HepG2 (cell line): Measurements from ENCODE around the gene INHBA. TPM values are rescaled to one million over a fixed set of nuclear protein-coding genes. Genes with fewer than 3 reads are reported as not detected.

Experiments used
- ATAC-seq: fragments of 200-7000 bp; cut with Tn5 transposase; 3 replicates; pipeline ENCODE4 v1.9.1; 2020; ENCODE audit warnings: mild to moderate bottlenecking, moderate library complexity
- BruUV-seq: library from RNA; stranded (reverse); fragments of 400-500 nt; replicated peaks from 2 replicates; lab custom pipeline; 2021; lab: Mats Ljungman, UMichigan
- CTCF ChIA-PET: fragments of 300-600 bp; formaldehyde crosslinking; extraction: SDS; loops from one replicate; lab custom pipeline; 2021; ENCODE audit warnings: low total read pairs, inconsistent platforms, low intra/inter-chr PET ratio; lab: Yijun Ruan, JAX
- POLR2A ChIA-PET: fragments of 350-600 bp; sonication (Branson Sonifier 250); formaldehyde crosslinking; loops from one replicate; lab custom pipeline; 2020; ENCODE audit warnings: antibody characterized with exemption, inconsistent platforms; lab: Yijun Ruan, JAX
- DNase-seq: peaks from one replicate; pipeline ENCODE4 v3.0.0-alpha.2; 2015; ENCODE audit warnings: low spot score
- FAIRE-seq: peaks from 3 replicates; lab custom pipeline; 2011; peaks lifted over from hg19 to GRCh38; lab: Jason Lieb, UNC
- H2AFZ ChIP-seq: one replicate; pipeline ENCODE4 v1.6.1; 2011; ENCODE audit warnings: low read length, inconsistent platforms
- H3K27ac ChIP-seq: fragments of 300-600 bp; 3 replicates; pipeline ENCODE4 v1.8.0; 2011; ENCODE audit warnings: mixed run types, mild to moderate bottlenecking, mixed read lengths, low read length, inconsistent platforms; ENCODE audit not compliant: insufficient read depth; ENCODE audit errors: extremely low read length
- H3K27me3 ChIP-seq, 2 experiments: fragments of 200-600 bp in 1 of 2; 2 replicates in 1 of 2; 3 replicates in 1 of 2; pipeline versions ENCODE4 v1.6.0 to v1.8.0; 2011; ENCODE audit warnings: low read length in 2 of 2, mild to moderate bottlenecking in 2 of 2, moderate library complexity in 2 of 2, inconsistent platforms in 1 of 2; ENCODE audit not compliant: insufficient read depth in 2 of 2, control insufficient read depth in 1 of 2
- H3K36me3 ChIP-seq, 2 experiments: fragments of 200-600 bp in 1 of 2; replicated peaks in 1 of 2; 2 replicates in 1 of 2; 3 replicates in 1 of 2; pipeline versions ENCODE4 v1.5.1 to v1.8.0; 2011; ENCODE audit warnings: low read length in 2 of 2, inconsistent platforms in 1 of 2; ENCODE audit not compliant: insufficient read depth in 2 of 2, control insufficient read depth in 1 of 2
- H3K4me1 ChIP-seq: 2 replicates; pipeline ENCODE4 v1.5.1; 2012; ENCODE audit warnings: low read length, inconsistent platforms; ENCODE audit not compliant: insufficient read depth
- H3K4me2 ChIP-seq: 2 replicates; pipeline ENCODE4 v1.6.0; 2011; ENCODE audit warnings: low read depth, low read length, inconsistent platforms
- H3K4me3 ChIP-seq, 3 experiments: fragments of 200-600 bp in 1 of 3; sonication (generic), shearing (Covaris generic) in 1 of 3; replicated peaks in 1 of 3; 2 replicates each; pipeline ENCODE4 v1.5.1; 2011 to 2016; ENCODE audit warnings: low read length in 3 of 3, inconsistent platforms in 2 of 3, low read depth in 2 of 3, mild to moderate bottlenecking in 2 of 3, control low read depth in 1 of 3, mixed read lengths in 1 of 3; ENCODE audit not compliant: insufficient read depth in 1 of 3
- H3K79me2 ChIP-seq: one replicate; pipeline ENCODE4 v1.6.1; 2011; ENCODE audit warnings: low read length, inconsistent platforms; ENCODE audit not compliant: insufficient read depth
- H3K9ac ChIP-seq: 2 replicates; pipeline ENCODE4 v1.6.0; 2011; ENCODE audit warnings: mild to moderate bottlenecking, low read depth, low read length, inconsistent platforms; ENCODE audit not compliant: insufficient read depth
- H3K9me3 ChIP-seq: 2 replicates; pipeline ENCODE4 v1.5.1; 2012; ENCODE audit warnings: mild to moderate bottlenecking, low read length
- H4K20me1 ChIP-seq: 2 replicates; pipeline ENCODE4 v1.6.0; 2011; ENCODE audit warnings: inconsistent platforms, mild to moderate bottlenecking, low read length, moderate library complexity; ENCODE audit not compliant: insufficient read depth
- AKAP8 ChIP-seq: sonication (generic); formaldehyde crosslinking; IDR thresholded peaks from 2 replicates; pipeline ENCODE4 v1.5.1; 2020; ENCODE audit warnings: mild to moderate bottlenecking, missing genetic modification reagents
- CCDC6 ChIP-seq: sonication (generic); formaldehyde crosslinking; IDR thresholded peaks from 2 replicates; pipeline ENCODE4 v1.8.1; 2022; ENCODE audit warnings: mild to moderate bottlenecking, missing genetic modification reagents, moderate library complexity
- CHD2 ChIP-seq: IDR thresholded peaks from 2 replicates; pipeline ENCODE4 v1.6.1; 2011; ENCODE audit warnings: low read depth, low read length, improper control_type of control experiment
- KLF15 ChIP-seq: sonication (generic); formaldehyde crosslinking; IDR thresholded peaks from 2 replicates; pipeline ENCODE4 v1.8.1; 2023; ENCODE audit warnings: borderline replicate concordance, mild to moderate bottlenecking, inconsistent platforms, missing genetic modification reagents, mixed read lengths
- NCOA5 ChIP-seq: sonication (generic); formaldehyde crosslinking; IDR thresholded peaks from 2 replicates; pipeline ENCODE4 v1.4.0; 2020; ENCODE audit warnings: missing genetic modification reagents
- NRL ChIP-seq: sonication (generic); formaldehyde crosslinking; IDR thresholded peaks from 2 replicates; pipeline ENCODE4 v1.5.0; 2020; ENCODE audit warnings: missing genetic modification reagents, mild to moderate bottlenecking, moderate library complexity, borderline replicate concordance
- PHF21A ChIP-seq: sonication (generic); formaldehyde crosslinking; IDR thresholded peaks from 2 replicates; pipeline ENCODE4 v1.5.0; 2020; ENCODE audit warnings: mild to moderate bottlenecking, missing genetic modification reagents
- SOX13 ChIP-seq, 3 experiments: fragments of 450-650 bp in 1 of 3; sonication (generic) in 1 of 3; formaldehyde crosslinking in 1 of 3; IDR thresholded peaks in 2 of 3; conservative IDR thresholded peaks in 1 of 3; 2 replicates each; pipeline versions ENCODE4 v1.5.0 to v1.6.1; 2016 to 2020; ENCODE audit warnings: antibody characterized with exemption in 1 of 3, mild to moderate bottlenecking in 1 of 3, missing compliant biosample characterization in 1 of 3, missing genetic modification reagents in 1 of 3, moderate library complexity in 1 of 3
- ZBTB21 ChIP-seq: sonication (generic); formaldehyde crosslinking; IDR thresholded peaks from 2 replicates; pipeline ENCODE4 v1.4.0; 2020; ENCODE audit warnings: missing genetic modification reagents
- ZFY ChIP-seq: sonication (generic); formaldehyde crosslinking; IDR thresholded peaks from 2 replicates; pipeline ENCODE4 v1.4.0; 2020; ENCODE audit warnings: missing genetic modification reagents
- ZNF7 ChIP-seq: IDR thresholded peaks from 2 replicates; pipeline ENCODE4 v1.6.1; 2016; ENCODE audit warnings: missing biosample characterization, missing genetic modification reagents
- WGBS: methylation state at CpG from one replicate; pipeline ENCODE4 v1.1.6; 2017; ENCODE audit warnings: low lambda C conversion rate; 5-methylcytosine and 5-hydroxymethylcytosine counted together
- in situ Hi-C: cut with HindIII; loops from 2 replicates; pipeline ENCODE4 v1.10.0; 2017; ENCODE audit warnings: low pct_unique_long_range_greater_than_20kb; ENCODE audit not compliant: extremely low pct_ligation_motif_present
- intact Hi-C: fragments of 100-400 bp; cut with micrococcal nuclease; formaldehyde crosslinking; loops from one replicate; pipeline ENCODE4 v1.10.0; 2022; ENCODE audit not compliant: unreplicated experiment
- polyA plus RNA-seq, 8 experiments: library from polyadenylated mRNA; depleted of rRNA in 3 of 8; stranded (reverse) in 7 of 8; unstranded in 1 of 8; fragments of >200 nt; fragmentation: Illumina TruSeq in 4 of 8; extraction: Trizol in 4 of 8; gene quantifications; 2 replicates each; pipeline versions ENCODE4 v1.2.1 to v1.2.3, GENCODE V29; 2011 to 2016; ENCODE audit warnings: low read depth in 4 of 8, missing spikeins in 1 of 8, mixed read lengths in 1 of 8; ENCODE audit not compliant: insufficient read depth in 1 of 8
- total RNA-seq, 5 experiments: library from RNA; depleted of rRNA; stranded (reverse); fragments of >200 nt; fragmentation: Illumina TruSeq; extraction: Trizol; gene quantifications; 2 replicates each; pipeline ENCODE4 v1.2.3, GENCODE V29; 2016; ENCODE audit warnings: low read depth in 1 of 5
- TF ChIP-seq, protein P1 (sequence below): IDR thresholded peaks from 2 replicates; pipeline ENCODE4 v1.6.1; 2018; ENCODE audit warnings: missing genetic modification reagents, mild to moderate bottlenecking, missing compliant biosample characterization
- TF ChIP-seq, protein P2 (sequence below): sonication (generic); formaldehyde crosslinking; IDR thresholded peaks from 2 replicates; pipeline ENCODE4 v1.5.0; 2020; ENCODE audit warnings: missing genetic modification reagents, mild to moderate bottlenecking, borderline replicate concordance
- TF ChIP-seq, protein P3 (sequence below): sonication (generic); formaldehyde crosslinking; IDR thresholded peaks from 2 replicates; pipeline ENCODE4 v1.4.0; 2020; ENCODE audit warnings: mild to moderate bottlenecking, missing genetic modification reagents, borderline replicate concordance
- TF ChIP-seq, protein P4 (sequence below): IDR thresholded peaks from 2 replicates; pipeline ENCODE4 v1.4.0; 2020; ENCODE audit warnings: mild to moderate bottlenecking, missing genetic modification reagents

The INHBA gene
- total and polyA plus RNA-seq, 2 of the 13 experiments (the other 11 are each of a cell fraction or from before 2014, with no cell fraction given): not detected

DNA sequence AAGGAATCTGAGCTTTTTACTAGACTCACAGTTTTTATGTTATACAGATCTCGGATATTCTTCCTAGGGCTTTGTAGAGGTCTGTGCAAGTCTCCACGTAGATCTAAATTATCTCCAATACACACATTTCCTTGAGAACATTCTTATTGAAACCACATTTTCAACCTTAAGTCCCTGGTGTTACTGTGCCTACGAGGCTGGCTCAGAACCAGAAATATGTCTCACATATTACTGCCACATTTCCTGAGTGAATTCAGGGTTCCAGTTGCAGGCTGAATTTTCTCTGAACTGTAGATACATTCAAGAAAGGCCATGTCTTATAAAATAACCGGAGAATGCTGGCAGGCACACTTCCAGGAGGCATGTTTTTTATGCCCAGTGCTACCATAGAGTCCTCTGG lies 46.5 kb downstream of the INHBA start:
- no peak overlapping the region for H3K4me2 ChIP-seq
- H4K20me1 ChIP-seq: no peaks in the 10 kb centered on the region; the same call in 1 of the 2 replicates
- ATAC-seq (no peak), DNase-seq (no peak), FAIRE-seq (no peak)
- no peak overlapping the region for H3K27ac ChIP-seq
- ChIA-PET POLR2A (no interaction called here), CTCF (no interaction called here)
- H3K4me3 ChIP-seq: no peak overlapping the region
- in situ Hi-C loops (no loop called here), intact Hi-C loops (no loop called here)
- H2AFZ ChIP-seq: no peak overlapping the region
- no peaks in the 10 kb centered on the region for H3K4me1 ChIP-seq
- BruUV-seq: no TSS peak
- H3K36me3 ChIP-seq: no peaks in the 10 kb centered on the region
- H3K27me3 ChIP-seq: no peaks in the 10 kb centered on the region
- H3K9me3 ChIP-seq: no peaks in the 10 kb centered on the region
- no peaks in the 10 kb centered on the region for H3K79me2 ChIP-seq
- WGBS: 1% methylated on average over 4 of the region's 4 CpGs
- no peak overlapping the region for H3K9ac ChIP-seq
- TF ChIP-seq NCOA5 (CRISPR knock-in tag) (no peak), ZBTB21 (CRISPR knock-in tag) (no peak), CCDC6 (no peak), ZNF7 (no peak), NRL (CRISPR knock-in tag) (no peak), KLF15 (CRISPR knock-in tag) (no peak), ZFY (CRISPR knock-in tag) (no peak), SOX13 (IDR thresholded peaks at IDR 0.05) (no peak), SOX13 (CRISPR knock-in tag; conservative IDR thresholded peaks at IDR 0.05 in 1 of 2, IDR thresholded peaks at IDR 0.05 in 1 of 2) (no peak), CHD2 (no peak), PHF21A (CRISPR knock-in tag) (no peak), AKAP8 (CRISPR knock-in tag) (no peak)
- TF ChIP-seq, protein P1, sequence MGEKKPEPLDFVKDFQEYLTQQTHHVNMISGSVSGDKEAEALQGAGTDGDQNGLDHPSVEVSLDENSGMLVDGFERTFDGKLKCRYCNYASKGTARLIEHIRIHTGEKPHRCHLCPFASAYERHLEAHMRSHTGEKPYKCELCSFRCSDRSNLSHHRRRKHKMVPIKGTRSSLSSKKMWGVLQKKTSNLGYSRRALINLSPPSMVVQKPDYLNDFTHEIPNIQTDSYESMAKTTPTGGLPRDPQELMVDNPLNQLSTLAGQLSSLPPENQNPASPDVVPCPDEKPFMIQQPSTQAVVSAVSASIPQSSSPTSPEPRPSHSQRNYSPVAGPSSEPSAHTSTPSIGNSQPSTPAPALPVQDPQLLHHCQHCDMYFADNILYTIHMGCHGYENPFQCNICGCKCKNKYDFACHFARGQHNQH: no peak
- TF ChIP-seq, protein P2, sequence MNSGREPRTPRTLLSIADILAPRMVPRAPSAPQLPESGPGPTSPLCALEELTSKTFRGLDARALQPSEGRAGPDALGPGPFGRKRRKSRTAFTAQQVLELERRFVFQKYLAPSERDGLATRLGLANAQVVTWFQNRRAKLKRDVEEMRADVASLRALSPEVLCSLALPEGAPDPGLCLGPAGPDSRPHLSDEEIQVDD: no peak
- TF ChIP-seq, protein P3, sequence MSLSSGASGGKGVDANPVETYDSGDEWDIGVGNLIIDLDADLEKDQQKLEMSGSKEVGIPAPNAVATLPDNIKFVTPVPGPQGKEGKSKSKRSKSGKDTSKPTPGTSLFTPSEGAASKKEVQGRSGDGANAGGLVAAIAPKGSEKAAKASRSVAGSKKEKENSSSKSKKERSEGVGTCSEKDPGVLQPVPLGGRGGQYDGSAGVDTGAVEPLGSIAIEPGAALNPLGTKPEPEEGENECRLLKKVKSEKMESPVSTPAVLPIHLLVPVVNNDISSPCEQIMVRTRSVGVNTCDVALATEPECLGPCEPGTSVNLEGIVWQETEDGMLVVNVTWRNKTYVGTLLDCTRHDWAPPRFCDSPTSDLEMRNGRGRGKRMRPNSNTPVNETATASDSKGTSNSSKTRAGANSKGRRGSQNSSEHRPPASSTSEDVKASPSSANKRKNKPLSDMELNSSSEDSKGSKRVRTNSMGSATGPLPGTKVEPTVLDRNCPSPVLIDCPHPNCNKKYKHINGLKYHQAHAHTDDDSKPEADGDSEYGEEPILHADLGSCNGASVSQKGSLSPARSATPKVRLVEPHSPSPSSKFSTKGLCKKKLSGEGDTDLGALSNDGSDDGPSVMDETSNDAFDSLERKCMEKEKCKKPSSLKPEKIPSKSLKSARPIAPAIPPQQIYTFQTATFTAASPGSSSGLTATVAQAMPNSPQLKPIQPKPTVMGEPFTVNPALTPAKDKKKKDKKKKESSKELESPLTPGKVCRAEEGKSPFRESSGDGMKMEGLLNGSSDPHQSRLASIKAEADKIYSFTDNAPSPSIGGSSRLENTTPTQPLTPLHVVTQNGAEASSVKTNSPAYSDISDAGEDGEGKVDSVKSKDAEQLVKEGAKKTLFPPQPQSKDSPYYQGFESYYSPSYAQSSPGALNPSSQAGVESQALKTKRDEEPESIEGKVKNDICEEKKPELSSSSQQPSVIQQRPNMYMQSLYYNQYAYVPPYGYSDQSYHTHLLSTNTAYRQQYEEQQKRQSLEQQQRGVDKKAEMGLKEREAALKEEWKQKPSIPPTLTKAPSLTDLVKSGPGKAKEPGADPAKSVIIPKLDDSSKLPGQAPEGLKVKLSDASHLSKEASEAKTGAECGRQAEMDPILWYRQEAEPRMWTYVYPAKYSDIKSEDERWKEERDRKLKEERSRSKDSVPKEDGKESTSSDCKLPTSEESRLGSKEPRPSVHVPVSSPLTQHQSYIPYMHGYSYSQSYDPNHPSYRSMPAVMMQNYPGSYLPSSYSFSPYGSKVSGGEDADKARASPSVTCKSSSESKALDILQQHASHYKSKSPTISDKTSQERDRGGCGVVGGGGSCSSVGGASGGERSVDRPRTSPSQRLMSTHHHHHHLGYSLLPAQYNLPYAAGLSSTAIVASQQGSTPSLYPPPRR (CRISPR knock-in tag): no peak
- TF ChIP-seq, protein P4, sequence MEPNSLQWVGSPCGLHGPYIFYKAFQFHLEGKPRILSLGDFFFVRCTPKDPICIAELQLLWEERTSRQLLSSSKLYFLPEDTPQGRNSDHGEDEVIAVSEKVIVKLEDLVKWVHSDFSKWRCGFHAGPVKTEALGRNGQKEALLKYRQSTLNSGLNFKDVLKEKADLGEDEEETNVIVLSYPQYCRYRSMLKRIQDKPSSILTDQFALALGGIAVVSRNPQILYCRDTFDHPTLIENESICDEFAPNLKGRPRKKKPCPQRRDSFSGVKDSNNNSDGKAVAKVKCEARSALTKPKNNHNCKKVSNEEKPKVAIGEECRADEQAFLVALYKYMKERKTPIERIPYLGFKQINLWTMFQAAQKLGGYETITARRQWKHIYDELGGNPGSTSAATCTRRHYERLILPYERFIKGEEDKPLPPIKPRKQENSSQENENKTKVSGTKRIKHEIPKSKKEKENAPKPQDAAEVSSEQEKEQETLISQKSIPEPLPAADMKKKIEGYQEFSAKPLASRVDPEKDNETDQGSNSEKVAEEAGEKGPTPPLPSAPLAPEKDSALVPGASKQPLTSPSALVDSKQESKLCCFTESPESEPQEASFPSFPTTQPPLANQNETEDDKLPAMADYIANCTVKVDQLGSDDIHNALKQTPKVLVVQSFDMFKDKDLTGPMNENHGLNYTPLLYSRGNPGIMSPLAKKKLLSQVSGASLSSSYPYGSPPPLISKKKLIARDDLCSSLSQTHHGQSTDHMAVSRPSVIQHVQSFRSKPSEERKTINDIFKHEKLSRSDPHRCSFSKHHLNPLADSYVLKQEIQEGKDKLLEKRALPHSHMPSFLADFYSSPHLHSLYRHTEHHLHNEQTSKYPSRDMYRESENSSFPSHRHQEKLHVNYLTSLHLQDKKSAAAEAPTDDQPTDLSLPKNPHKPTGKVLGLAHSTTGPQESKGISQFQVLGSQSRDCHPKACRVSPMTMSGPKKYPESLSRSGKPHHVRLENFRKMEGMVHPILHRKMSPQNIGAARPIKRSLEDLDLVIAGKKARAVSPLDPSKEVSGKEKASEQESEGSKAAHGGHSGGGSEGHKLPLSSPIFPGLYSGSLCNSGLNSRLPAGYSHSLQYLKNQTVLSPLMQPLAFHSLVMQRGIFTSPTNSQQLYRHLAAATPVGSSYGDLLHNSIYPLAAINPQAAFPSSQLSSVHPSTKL (CRISPR knock-in tag): no peak
